HG03575 (cell line): Measurements from ENCODE around the gene GPC3.

Experiments used
- ATAC-seq: cut with Tn5 transposase; IDR thresholded peaks from one replicate; pipeline ENCODE4 v1.9.1; 2021; ENCODE audit not compliant: unreplicated experiment, insufficient number of reproducible peaks, low FRiP score; ENCODE audit errors: extremely low read depth

Gene GPC3

GRCh38 chrX:133681421-133681820 is 304.0 kb downstream of the GPC3 start:
- no peak for ATAC-seq

- no peak for ATAC-seq
Observed at GRCh38 chrX:133677123-133678063, 308.0 kb downstream of the GPC3 start.

DNA sequence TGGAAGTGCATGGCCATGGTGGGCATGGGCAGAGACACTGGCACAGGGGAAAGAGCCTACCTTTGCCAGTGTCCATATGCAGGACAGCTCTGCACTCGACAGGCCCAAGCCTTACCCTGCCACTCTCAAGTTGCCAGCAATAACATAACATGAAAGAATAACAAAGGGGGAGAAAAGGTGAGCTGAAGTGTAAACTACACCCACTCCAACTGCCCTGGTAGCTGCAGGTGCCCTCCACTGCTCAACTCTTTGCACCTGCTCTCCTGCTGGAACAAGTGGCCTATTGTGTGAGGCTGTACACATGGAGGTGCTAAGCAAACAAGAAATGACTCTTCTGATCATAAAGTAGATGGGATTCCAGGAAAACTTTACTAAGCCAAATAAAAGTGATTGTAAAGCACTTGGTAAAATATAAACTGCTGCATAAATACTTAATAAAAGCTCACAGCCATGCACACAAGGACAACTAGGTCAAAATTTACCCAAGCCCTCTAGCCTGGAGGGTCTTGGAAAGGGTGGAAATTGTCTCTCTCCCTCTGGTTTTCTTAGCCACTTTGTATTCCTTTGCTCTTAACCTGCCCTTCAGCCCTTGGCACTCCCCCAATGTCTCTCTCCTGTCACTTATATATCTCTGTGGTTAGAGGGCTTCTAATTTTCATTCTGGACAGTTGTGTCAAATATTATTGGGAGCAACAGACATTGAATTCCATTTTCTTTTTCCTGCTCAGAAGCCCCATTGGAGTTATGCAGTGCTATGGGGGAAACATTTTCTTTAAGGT is 308.9 kb downstream of the GPC3 start:
- no peak for ATAC-seq

DNA sequence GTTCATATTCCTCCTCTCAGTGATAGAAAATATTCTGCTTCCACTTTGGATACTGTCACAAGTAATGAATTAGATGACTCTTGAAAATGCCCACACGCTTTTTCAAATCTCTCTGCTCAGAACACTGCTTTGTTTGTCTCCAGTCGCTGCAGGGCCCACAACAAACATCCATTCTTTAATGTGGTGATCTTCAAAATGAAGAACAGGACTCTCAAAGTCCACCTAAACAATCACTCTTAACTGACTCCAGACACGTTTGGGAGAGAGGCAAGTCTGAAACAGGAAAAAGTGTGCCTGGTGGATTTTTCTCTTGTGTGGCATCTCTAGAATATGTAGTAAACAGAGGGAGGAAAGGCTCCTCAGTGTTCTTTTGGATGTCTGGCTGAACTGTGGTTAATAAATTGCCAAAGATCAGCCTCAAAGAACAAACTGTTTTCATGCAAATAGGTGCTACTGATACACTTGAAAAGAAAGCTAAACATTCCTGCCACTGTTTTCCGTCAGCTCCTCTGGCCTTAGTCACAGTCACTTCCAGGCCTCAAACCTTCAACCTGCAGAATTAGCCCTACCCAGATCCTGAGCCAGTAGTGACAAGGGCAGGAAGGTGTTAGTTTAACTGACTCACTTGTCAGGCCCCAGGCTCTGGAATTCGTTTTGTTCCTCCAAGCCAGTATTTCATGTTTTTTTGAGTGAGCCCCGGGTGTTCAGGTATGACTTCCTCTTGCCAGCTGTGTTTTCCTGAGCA is 310.5 kb downstream of the GPC3 start:
- no peak for ATAC-seq

- ATAC-seq = no peak
Observed at GRCh38 chrX:133670383-133670782, 315.0 kb downstream of the GPC3 start.

GRCh38 chrX:133669214-133669613 is 316.2 kb downstream of the GPC3 start:
- no peak for ATAC-seq

- ATAC-seq = no peak
Observed at GRCh38 chrX:133668225-133668931, 317.0 kb downstream of the GPC3 start.

GRCh38 chrX:133666256-133666655 is 319.1 kb downstream of the GPC3 start:
- no peak for ATAC-seq

GRCh38 chrX:133661962-133662839 is 323.2 kb downstream of the GPC3 start:
- no peak for ATAC-seq

DNA sequence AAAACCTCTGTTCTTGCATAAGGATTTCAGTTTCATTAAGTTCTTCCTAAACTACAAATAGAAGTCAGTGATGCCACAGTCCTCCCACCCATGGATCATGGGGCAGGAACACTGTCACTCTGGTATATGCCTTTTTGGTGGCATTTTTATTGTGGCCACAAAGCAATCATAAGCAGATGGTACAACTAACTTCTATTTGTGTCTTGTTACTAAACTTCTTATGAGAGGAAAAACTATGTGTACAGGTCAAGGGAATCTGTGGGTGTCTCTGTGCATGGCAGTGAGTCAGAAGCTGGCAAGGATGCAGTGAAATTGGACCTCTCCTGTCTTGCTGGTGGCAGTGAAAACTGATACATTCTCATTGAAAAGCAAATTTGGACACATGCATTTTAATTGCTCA is 325.1 kb downstream of the GPC3 start:
- ATAC-seq = no peak

DNA sequence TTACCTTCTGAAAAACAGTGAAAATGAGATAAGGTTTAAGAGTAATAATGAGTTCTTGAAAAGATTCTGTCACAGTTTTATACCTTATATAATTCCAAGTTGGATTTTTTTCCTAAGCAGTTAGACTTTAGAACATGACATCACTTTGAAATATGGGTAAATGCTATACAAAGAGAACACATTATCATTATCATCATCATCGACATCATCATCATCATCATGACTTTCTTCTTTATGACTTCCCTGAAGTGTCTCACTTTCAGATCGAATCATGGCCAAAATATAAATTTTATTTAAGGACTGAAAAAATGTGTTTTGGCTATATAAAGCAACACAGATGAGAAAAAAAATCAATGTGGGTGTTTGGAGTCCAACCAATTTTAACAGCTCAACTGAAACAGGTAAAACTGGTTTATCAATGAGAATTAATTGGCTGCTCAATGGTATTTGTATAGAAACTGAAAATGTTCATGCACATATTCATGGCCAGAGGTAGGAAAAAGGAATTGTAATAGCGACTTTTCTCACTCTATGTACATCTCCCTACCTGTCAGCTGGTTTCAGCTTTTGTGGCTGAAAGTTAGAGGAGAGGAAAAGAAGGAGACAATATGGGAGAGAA is 327.0 kb downstream of the GPC3 start:
- ATAC-seq = no peak

- ATAC-seq = no peak
Observed at GRCh38 chrX:133655275-133656265, 329.8 kb downstream of the GPC3 start.

DNA sequence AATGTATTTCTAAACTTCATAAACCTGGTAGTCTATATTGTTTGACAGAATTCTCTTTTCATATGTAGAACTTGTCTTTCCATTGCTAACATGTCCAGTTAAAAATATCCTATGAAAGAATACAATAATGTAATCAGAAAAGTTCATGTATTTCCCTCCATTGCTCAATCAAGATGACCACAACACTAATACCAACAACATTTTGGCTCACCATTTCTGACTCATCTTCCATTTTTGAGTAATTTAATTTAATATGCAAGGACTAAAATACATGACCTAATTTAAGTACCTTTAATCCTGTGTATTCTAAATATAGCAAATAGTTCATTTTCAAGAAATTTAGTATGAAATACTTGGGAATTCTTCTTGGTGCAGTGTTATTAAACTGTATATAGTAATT is 330.6 kb downstream of the GPC3 start:
- no peak for ATAC-seq

GRCh38 chrX:133653358-133653757 is 332.0 kb downstream of the GPC3 start:
- ATAC-seq = no peak

DNA sequence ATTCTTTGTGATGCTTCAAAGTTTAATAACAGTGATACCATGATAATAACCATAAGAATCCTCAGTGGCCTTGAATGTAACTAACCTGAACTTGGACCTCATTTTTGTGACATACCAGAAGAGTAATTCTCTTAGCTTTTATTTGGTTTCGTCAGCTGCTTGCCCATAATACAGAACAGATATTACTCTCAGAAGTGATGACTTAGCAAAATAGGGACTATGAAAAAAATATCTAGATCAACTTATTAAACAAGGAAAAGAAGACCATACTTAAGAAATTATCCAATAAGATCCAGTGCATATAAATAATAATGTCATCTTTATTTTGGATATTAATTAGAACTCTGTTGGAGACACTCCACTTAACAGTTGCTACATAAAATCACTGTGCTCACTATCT is 333.2 kb downstream of the GPC3 start:
- no peak for ATAC-seq

- no peak for ATAC-seq
Observed at GRCh38 chrX:133650239-133650638, 335.2 kb downstream of the GPC3 start.
